DND-41 (cell line): ENCODE data around the gene LCT.

Experiments
- ATAC-seq: fragments of 200-7000 bp; cut with Tn5 transposase; 3 replicates; pipeline ENCODE4 v1.9.1; 2021; ENCODE audit warnings: low read depth; ENCODE audit not compliant: insufficient read depth
- DNase-seq: peaks from one replicate; pipeline ENCODE4 v3.0.0-alpha.2; 2020
- H2AFZ ChIP-seq: 2 replicates; pipeline ENCODE4 v1.6.0; 2012; ENCODE audit warnings: low read depth, low read length
- H3K27ac ChIP-seq: 2 replicates; pipeline ENCODE4 v1.5.1; 2012; ENCODE audit warnings: low read length, inconsistent platforms
- H3K27me3 ChIP-seq: fragments of 200-600 bp; sonication (generic); 2 replicates; pipeline ENCODE4 v1.6.0; 2012; ENCODE audit warnings: low read length, mild to moderate bottlenecking, inconsistent platforms; ENCODE audit not compliant: insufficient read depth, poor library complexity
- H3K36me3 ChIP-seq: 2 replicates; pipeline ENCODE4 v1.5.1; 2012; ENCODE audit warnings: low read length, inconsistent platforms; ENCODE audit not compliant: insufficient read depth
- H3K4me1 ChIP-seq: 2 replicates; pipeline ENCODE4 v1.5.1; 2012; ENCODE audit warnings: mild to moderate bottlenecking, low read length; ENCODE audit not compliant: insufficient read depth
- H3K4me2 ChIP-seq: 2 replicates; pipeline ENCODE4 v1.6.0; 2012; ENCODE audit warnings: mild to moderate bottlenecking, moderate library complexity, low read length, inconsistent platforms; ENCODE audit not compliant: insufficient read depth
- H3K4me3 ChIP-seq, 2 experiments: fragments of 200-600 bp in 1 of 2; shearing (Covaris generic) in 1 of 2; 2 replicates each; pipeline ENCODE4 v1.5.1; 2012 to 2016; ENCODE audit warnings: inconsistent platforms in 2 of 2, low read length in 2 of 2, mild to moderate bottlenecking in 2 of 2, low read depth in 1 of 2, moderate library complexity in 1 of 2
- H3K79me2 ChIP-seq: 2 replicates; pipeline ENCODE4 v1.6.0; 2012; ENCODE audit warnings: low read length, inconsistent platforms; ENCODE audit not compliant: insufficient read depth
- H3K9ac ChIP-seq: 2 replicates; pipeline ENCODE4 v1.6.0; 2012; ENCODE audit warnings: low read depth, mild to moderate bottlenecking, inconsistent platforms, low read length, moderate library complexity
- H3K9me3 ChIP-seq: 2 replicates; pipeline ENCODE4 v1.5.1; 2012; ENCODE audit warnings: low read length, moderate library complexity, mild to moderate bottlenecking, inconsistent platforms; ENCODE audit not compliant: insufficient read depth, severe bottlenecking
- H4K20me1 ChIP-seq: 2 replicates; pipeline ENCODE4 v1.6.0; 2012; ENCODE audit warnings: low read length; ENCODE audit not compliant: insufficient read depth
- CTCF ChIP-seq: IDR thresholded peaks from 2 replicates; pipeline ENCODE4 v1.5.1; 2012; ENCODE audit warnings: borderline replicate concordance, low read length, moderate library complexity, mild to moderate bottlenecking; ENCODE audit not compliant: poor library complexity, severe bottlenecking; ENCODE audit errors: extremely low read depth
- EZH2 ChIP-seq: IDR thresholded peaks from 3 replicates; pipeline ENCODE4 v1.6.1; 2012; ENCODE audit warnings: borderline replicate concordance, low read depth, mild to moderate bottlenecking, moderate library complexity, low read length, inconsistent platforms; ENCODE audit not compliant: severe bottlenecking

Gene LCT

GRCh38 chr2:135826544-135826943, 10.4 kb downstream of the LCT start:
- H4K20me1 ChIP-seq = no peaks in the 10 kb centered on the region
- H3K9me3 ChIP-seq = peaks cover 9% of the 10 kb centered on the region
- no peaks in the 10 kb centered on the region for H3K27me3 ChIP-seq
- H3K4me1 ChIP-seq = peaks cover 63% of the 10 kb centered on the region
- peak overlapping the region; percentile 97 for H3K27ac ChIP-seq
- H3K36me3 ChIP-seq = peaks cover 40% of the 10 kb centered on the region
- 0 out of 2 replicates have a peak overlapping the region, but pooled peaks have one; percentile 72 for H3K4me2 ChIP-seq
- no peak for ATAC-seq
- no peak overlapping the region for H2AFZ ChIP-seq
- TF ChIP-seq CTCF (peak; percentile 2), EZH2 (no peak)
- no peak for DNase-seq
- no peak overlapping the region for H3K4me3 ChIP-seq
- peaks cover 46% of the 10 kb centered on the region for H3K79me2 ChIP-seq
- peak overlapping the region; percentile 63; the same call in 1 of the 2 replicates for H3K9ac ChIP-seq

GRCh38 chr2:135825550-135826176, 11.3 kb downstream of the LCT start:
- Histone ChIP-seq H3K36me3 (peaks cover 39% of the 10 kb centered on the region), H3K4me1 (peaks cover 70% of the 10 kb centered on the region), H3K27ac (peak overlapping the region; percentile 97), H3K9me3 (peaks cover 9% of the 10 kb centered on the region), H3K9ac (peak overlapping the region; percentile 63), H3K4me2 (peak overlapping the region; percentile 72), H3K79me2 (peaks cover 53% of the 10 kb centered on the region), H2AFZ (peak overlapping the region; percentile 27; the same call in 1 of the 2 replicates), H4K20me1 (no peaks in the 10 kb centered on the region), H3K27me3 (no peaks in the 10 kb centered on the region), H3K4me3 (peak overlapping the region in 1 of 2 experiments; percentile 47; a peak in 2 of 4 replicates)
- ATAC-seq (peak; percentile 84), DNase-seq (peak; percentile 94)
- no peak for TF ChIP-seq EZH2

- peak overlapping the region; percentile 72 for H3K4me2 ChIP-seq
- DNase-seq = no peak
- peak overlapping the region in 1 of 2 experiments; percentile 47; a peak in 2 of 4 replicates for H3K4me3 ChIP-seq
- no peaks in the 10 kb centered on the region for H4K20me1 ChIP-seq
- H3K27ac ChIP-seq = peak overlapping the region; percentile 97
- peaks cover 58% of the 10 kb centered on the region for H3K79me2 ChIP-seq
- peak; percentile 49 for ATAC-seq
- H3K9me3 ChIP-seq = peaks cover 9% of the 10 kb centered on the region
- no peaks in the 10 kb centered on the region for H3K27me3 ChIP-seq
- H3K9ac ChIP-seq = peak overlapping the region; percentile 63
- H2AFZ ChIP-seq = peak overlapping the region; percentile 27; the same call in 1 of the 2 replicates
- H3K4me1 ChIP-seq = peaks cover 75% of the 10 kb centered on the region
- H3K36me3 ChIP-seq = peaks cover 36% of the 10 kb centered on the region
- TF ChIP-seq EZH2 (no peak), CTCF (no peak)
Measured at GRCh38 chr2:135825131-135825530, 11.9 kb downstream of the LCT start.

- no peak overlapping the region for H2AFZ ChIP-seq
- no peak for TF ChIP-seq CTCF
- TF ChIP-seq EZH2 = no peak
- ATAC-seq (no peak), DNase-seq (no peak)
- no peaks in the 10 kb centered on the region for H4K20me1 ChIP-seq
- H3K4me3 ChIP-seq = peak overlapping the region in 1 of 2 experiments; percentile 61; a peak in 2 of 4 replicates
- peaks cover 27% of the 10 kb centered on the region for H3K36me3 ChIP-seq
- peak overlapping the region; percentile 72 for H3K4me2 ChIP-seq
- no peaks in the 10 kb centered on the region for H3K27me3 ChIP-seq
- peaks cover 89% of the 10 kb centered on the region for H3K4me1 ChIP-seq
- H3K9me3 ChIP-seq = peaks cover 9% of the 10 kb centered on the region
- peak overlapping the region; percentile 97 for H3K27ac ChIP-seq
- peaks cover 53% of the 10 kb centered on the region for H3K79me2 ChIP-seq
- H3K9ac ChIP-seq = peak overlapping the region; percentile 63
Measured at GRCh38 chr2:135822855-135823254, 14.1 kb downstream of the LCT start.
